ENCODE measurements around the gene E2F2. TPM values are rescaled to one million over a fixed set of nuclear protein-coding genes. Genes with fewer than 3 reads are reported as not detected.

The E2F2 gene
- total and polyA plus RNA-seq, 2 of the 4 experiments (the other 2 are of a cell fraction): 0.36 to 0.51 TPM

- WGBS, 2 experiments (ENCODE audit: extremely low coverage in 2 of 2, insufficient read length in 1 of 2): no CpG with 5 or more reads among the region's 3 CpGs
- dilution Hi-C loops (cut with HindIII; ENCODE audit: low sequenced_read_pairs, unreplicated experiment): no loop called here
- ChIA-PET CTCF (no interaction called here), POLR2A (ENCODE audit: unreplicated experiment) (no interaction called here)
- peak overlapping the region; percentile 55 for H3K14ac ChIP-seq (replicated peaks; ENCODE audit: low read depth, low read length)
- H4K20me1 ChIP-seq (ENCODE audit: insufficient read depth, low read length): no peaks in the 10 kb centered on the region
- no peaks in the 10 kb centered on the region for H3K27me3 ChIP-seq (ENCODE audit: control insufficient read depth, insufficient read depth, low read length)
- peak overlapping the region; percentile 8 to 46; a peak in 2 of 4 replicates for H4K8ac ChIP-seq (ENCODE audit: low read depth in 2 of 2, low read length in 2 of 2)
- H3K4me1 ChIP-seq (ENCODE audit: control insufficient read depth, insufficient read depth, low read length): peaks cover 33% of the 10 kb centered on the region
- peak overlapping the region; percentile 9 for H2AK9ac ChIP-seq (replicated peaks; ENCODE audit: low read depth, low read length, poor library complexity)
- in situ Hi-C loops (cut with MboI; ENCODE audit: low sequenced_read_pairs): no loop called here
- no peak overlapping the region for H3K27ac ChIP-seq (ENCODE audit: insufficient read depth, low read length)
- peak overlapping the region; percentile 92 for H2BK120ac ChIP-seq (ENCODE audit: low read depth, low read length)
- peak overlapping the region; percentile 6 for H2BK5ac ChIP-seq (ENCODE audit: low read depth, low read length, poor library complexity, severe bottlenecking)
- intact Hi-C loops (cut with micrococcal nuclease): no loop called here
- no peak overlapping the region for H3K9ac ChIP-seq (ENCODE audit: low read depth, low read length)
- H4K5ac ChIP-seq (ENCODE audit: low read depth, low read length): peak overlapping the region; percentile 11; the same call in 1 of the 2 replicates
- peak overlapping the region; percentile 81; the same call in 1 of the 2 replicates for H2AK5ac ChIP-seq (ENCODE audit: low read depth, low read length)
- DNase-seq: no peak
- no peak for TF ChIP-seq POLR2A (IDR thresholded peaks at IDR 0.05; ENCODE audit: low read depth, low read length)
- no peak for TF ChIP-seq NFE2L2 (IDR thresholded peaks at IDR 0.05; ENCODE audit: low read depth, low read length)
- TF ChIP-seq, protein P1, sequence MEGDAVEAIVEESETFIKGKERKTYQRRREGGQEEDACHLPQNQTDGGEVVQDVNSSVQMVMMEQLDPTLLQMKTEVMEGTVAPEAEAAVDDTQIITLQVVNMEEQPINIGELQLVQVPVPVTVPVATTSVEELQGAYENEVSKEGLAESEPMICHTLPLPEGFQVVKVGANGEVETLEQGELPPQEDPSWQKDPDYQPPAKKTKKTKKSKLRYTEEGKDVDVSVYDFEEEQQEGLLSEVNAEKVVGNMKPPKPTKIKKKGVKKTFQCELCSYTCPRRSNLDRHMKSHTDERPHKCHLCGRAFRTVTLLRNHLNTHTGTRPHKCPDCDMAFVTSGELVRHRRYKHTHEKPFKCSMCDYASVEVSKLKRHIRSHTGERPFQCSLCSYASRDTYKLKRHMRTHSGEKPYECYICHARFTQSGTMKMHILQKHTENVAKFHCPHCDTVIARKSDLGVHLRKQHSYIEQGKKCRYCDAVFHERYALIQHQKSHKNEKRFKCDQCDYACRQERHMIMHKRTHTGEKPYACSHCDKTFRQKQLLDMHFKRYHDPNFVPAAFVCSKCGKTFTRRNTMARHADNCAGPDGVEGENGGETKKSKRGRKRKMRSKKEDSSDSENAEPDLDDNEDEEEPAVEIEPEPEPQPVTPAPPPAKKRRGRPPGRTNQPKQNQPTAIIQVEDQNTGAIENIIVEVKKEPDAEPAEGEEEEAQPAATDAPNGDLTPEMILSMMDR (conservative IDR thresholded peaks at IDR 0.05; ENCODE audit: low read depth, low read length): no peak
- no peak for TF ChIP-seq CEBPB (IDR thresholded peaks at IDR 0.05; ENCODE audit: low read depth, low read length)
- TF ChIP-seq ELK1 (IDR thresholded peaks at IDR 0.05; ENCODE audit: borderline replicate concordance, low read depth, low read length): no peak
- TF ChIP-seq, protein P2, sequence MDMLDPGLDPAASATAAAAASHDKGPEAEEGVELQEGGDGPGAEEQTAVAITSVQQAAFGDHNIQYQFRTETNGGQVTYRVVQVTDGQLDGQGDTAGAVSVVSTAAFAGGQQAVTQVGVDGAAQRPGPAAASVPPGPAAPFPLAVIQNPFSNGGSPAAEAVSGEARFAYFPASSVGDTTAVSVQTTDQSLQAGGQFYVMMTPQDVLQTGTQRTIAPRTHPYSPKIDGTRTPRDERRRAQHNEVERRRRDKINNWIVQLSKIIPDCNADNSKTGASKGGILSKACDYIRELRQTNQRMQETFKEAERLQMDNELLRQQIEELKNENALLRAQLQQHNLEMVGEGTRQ (IDR thresholded peaks at IDR 0.05; ENCODE audit: low read depth, low read length): no peak
- TF ChIP-seq RCOR1 (IDR thresholded peaks at IDR 0.05; ENCODE audit: insufficient replicate concordance, low read length): no peak
- TF ChIP-seq RAD21 (IDR thresholded peaks at IDR 0.05; ENCODE audit: low read length): no peak
- TF ChIP-seq MAZ (IDR thresholded peaks at IDR 0.05; ENCODE audit: borderline replicate concordance, low read depth, low read length): no peak
- no peak for TF ChIP-seq MXI1 (IDR thresholded peaks at IDR 0.05; ENCODE audit: borderline replicate concordance, low read depth, low read length)
- no peak for TF ChIP-seq SMC3 (IDR thresholded peaks at IDR 0.05; ENCODE audit: low read depth, low read length)
- H3K9me1 ChIP-seq (ENCODE audit: insufficient read depth, low read length): peaks cover 13% of the 10 kb centered on the region
- H3K36me3 ChIP-seq (ENCODE audit: control insufficient read depth, insufficient read depth, low read length): no peaks in the 10 kb centered on the region
- H2BK15ac ChIP-seq (ENCODE audit: low read depth, low read length): peak overlapping the region; percentile 95
- no peak overlapping the region for H3K4me2 ChIP-seq (ENCODE audit: low read depth, low read length)
- peak overlapping the region; percentile 40; the same call in 1 of the 2 replicates for H4K91ac ChIP-seq (ENCODE audit: insufficient read depth, low read depth, low read length)
- BruUV-seq (replicated peaks): no TSS peak
- ATAC-seq (ENCODE audit: low read depth): no peak
- no peak overlapping the region for H3K4me3 ChIP-seq (ENCODE audit: insufficient read depth, low read depth, low read length)
- H3K23ac ChIP-seq (ENCODE audit: low read depth, low read length): no peak overlapping the region; the same call in 1 of the 2 replicates
- peak overlapping the region; percentile 85 for H2BK20ac ChIP-seq (ENCODE audit: low read depth, low read length)
- peaks cover 19 to 39% of the 10 kb centered on the region in 2 experiments; a peak in 3 of 4 replicates for H3K79me1 ChIP-seq (ENCODE audit: low read depth in 1 of 2, low read length in 2 of 2)
- no peak overlapping the region for H3K18ac ChIP-seq (ENCODE audit: low read depth, low read length)
- H2AFZ ChIP-seq (replicated peaks; ENCODE audit: low read length, poor library complexity): no peak overlapping the region
- H3K4ac ChIP-seq (ENCODE audit: low read depth, low read length): peak overlapping the region; percentile 83
- no peaks in the 10 kb centered on the region for H3K9me3 ChIP-seq (ENCODE audit: control insufficient read depth, insufficient read depth, low read length)
- H3K56ac ChIP-seq (ENCODE audit: extremely low read depth, insufficient read depth, low read length): peak overlapping the region; percentile 24; the same call in 1 of the 2 replicates
These were observed 34.7 kb upstream of the E2F2 start for GRCh38 chr1:23565776-23566175.

All from IMR-90 (cell line).